Measurements from ENCODE around the gene LRRC72.
"Not testable (repeated sequence)": the region's sequence is repeated elsewhere in the genome, so short reads cannot be mapped to it uniquely, and the experiment has no call there.

The LRRC72 gene

DNA sequence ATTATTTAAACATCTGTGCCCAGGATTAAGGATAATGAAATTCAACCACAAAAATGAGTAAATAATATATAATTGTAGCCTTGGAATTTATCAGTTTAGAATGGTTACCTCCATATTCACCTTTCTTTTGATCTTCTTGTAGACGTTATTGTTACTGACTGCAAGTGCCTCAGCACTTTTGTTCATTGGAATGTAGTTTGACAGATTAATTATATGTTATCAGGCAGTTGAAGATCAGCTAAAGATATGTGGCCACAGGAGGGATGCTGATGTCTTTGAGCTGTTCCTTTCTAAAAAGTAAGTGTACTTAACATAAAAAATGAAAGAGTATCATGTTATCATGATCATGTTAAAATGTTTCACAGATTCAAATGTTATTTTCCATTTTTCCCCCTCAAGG, 5.6 kb downstream of the LRRC72 start:
- TF ChIP-seq EZH2phosphoT487 (IDR thresholded peaks at IDR 0.05; ENCODE audit: low read length) (no peak), EZH2 (optimal IDR thresholded peaks at IDR 0.05; ENCODE audit: low read depth, low read length) (no peak)
- TF ChIP-seq, protein P1, sequence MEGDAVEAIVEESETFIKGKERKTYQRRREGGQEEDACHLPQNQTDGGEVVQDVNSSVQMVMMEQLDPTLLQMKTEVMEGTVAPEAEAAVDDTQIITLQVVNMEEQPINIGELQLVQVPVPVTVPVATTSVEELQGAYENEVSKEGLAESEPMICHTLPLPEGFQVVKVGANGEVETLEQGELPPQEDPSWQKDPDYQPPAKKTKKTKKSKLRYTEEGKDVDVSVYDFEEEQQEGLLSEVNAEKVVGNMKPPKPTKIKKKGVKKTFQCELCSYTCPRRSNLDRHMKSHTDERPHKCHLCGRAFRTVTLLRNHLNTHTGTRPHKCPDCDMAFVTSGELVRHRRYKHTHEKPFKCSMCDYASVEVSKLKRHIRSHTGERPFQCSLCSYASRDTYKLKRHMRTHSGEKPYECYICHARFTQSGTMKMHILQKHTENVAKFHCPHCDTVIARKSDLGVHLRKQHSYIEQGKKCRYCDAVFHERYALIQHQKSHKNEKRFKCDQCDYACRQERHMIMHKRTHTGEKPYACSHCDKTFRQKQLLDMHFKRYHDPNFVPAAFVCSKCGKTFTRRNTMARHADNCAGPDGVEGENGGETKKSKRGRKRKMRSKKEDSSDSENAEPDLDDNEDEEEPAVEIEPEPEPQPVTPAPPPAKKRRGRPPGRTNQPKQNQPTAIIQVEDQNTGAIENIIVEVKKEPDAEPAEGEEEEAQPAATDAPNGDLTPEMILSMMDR (IDR thresholded peaks at IDR 0.05; ENCODE audit: low read length): no peak
- Histone ChIP-seq H2AFZ (ENCODE audit: low read length) (no peak overlapping the region), H4K20me1 (ENCODE audit: insufficient read depth, low read length) (no peaks in the 10 kb centered on the region), H3K27ac (ENCODE audit: low read length) (no peak overlapping the region), H3K79me2 (ENCODE audit: low read length) (no peaks in the 10 kb centered on the region), H3K9me3 (replicated peaks; ENCODE audit: insufficient read depth, low read length) (no peaks in the 10 kb centered on the region), H3K9ac (ENCODE audit: low read length) (no peak overlapping the region), H3K4me1 (ENCODE audit: low read length) (no peaks in the 10 kb centered on the region), H3K36me3 (replicated peaks; ENCODE audit: insufficient read depth, low read length) (no peaks in the 10 kb centered on the region), H3K4me2 (ENCODE audit: low read depth, low read length) (no peak overlapping the region), H3F3A (ENCODE audit: insufficient read depth, low read length) (no peaks in the 10 kb centered on the region), H3K9me2 (replicated peaks; ENCODE audit: insufficient read depth, low read length) (no peaks in the 10 kb centered on the region), H3K27me3 (replicated peaks; ENCODE audit: insufficient read depth, low read length) (no peaks in the 10 kb centered on the region), H3K4me3 (ENCODE audit: low read length) (no peak overlapping the region)
- DNase-seq: no peak

DNA sequence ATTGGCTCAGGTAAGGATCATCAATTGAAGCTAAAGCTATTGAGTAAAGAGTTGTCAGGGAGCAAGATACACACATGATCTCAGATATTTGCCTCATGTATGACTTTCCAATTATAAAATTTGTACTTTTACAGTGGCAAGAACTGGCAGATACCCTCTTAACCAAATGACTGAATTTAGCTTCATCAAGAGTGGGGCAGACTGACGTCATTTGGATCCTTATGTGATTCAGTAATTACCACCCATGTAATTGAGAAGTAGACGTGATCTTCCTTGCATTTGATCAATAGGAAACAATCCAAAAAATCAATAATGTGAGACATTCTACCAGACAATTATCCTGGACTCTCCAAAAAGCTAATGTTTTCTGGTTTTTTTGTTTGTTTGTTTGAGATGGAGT, 8.9 kb downstream of the LRRC72 start:
- Histone ChIP-seq H3K4me2 (ENCODE audit: low read depth, low read length) (no peak overlapping the region), H3K27ac (ENCODE audit: low read length) (no peak overlapping the region), H3F3A (ENCODE audit: insufficient read depth, low read length) (no peaks in the 10 kb centered on the region), H3K9me2 (replicated peaks; ENCODE audit: insufficient read depth, low read length) (no peaks in the 10 kb centered on the region), H3K9ac (ENCODE audit: low read length) (no peak overlapping the region), H3K4me3 (ENCODE audit: low read length) (no peak overlapping the region), H4K20me1 (ENCODE audit: insufficient read depth, low read length) (no peaks in the 10 kb centered on the region), H3K4me1 (ENCODE audit: low read length) (no peaks in the 10 kb centered on the region), H3K27me3 (replicated peaks; ENCODE audit: insufficient read depth, low read length) (no peaks in the 10 kb centered on the region), H3K36me3 (replicated peaks; ENCODE audit: insufficient read depth, low read length) (no peaks in the 10 kb centered on the region), H2AFZ (ENCODE audit: low read length) (no peak overlapping the region), H3K79me2 (ENCODE audit: low read length) (no peaks in the 10 kb centered on the region), H3K9me3 (replicated peaks; ENCODE audit: insufficient read depth, low read length) (no peaks in the 10 kb centered on the region)
- TF ChIP-seq, protein P1 (IDR thresholded peaks at IDR 0.05; ENCODE audit: low read length): no peak
- TF ChIP-seq EZH2 (optimal IDR thresholded peaks at IDR 0.05; ENCODE audit: low read depth, low read length): no peak
- no peak for TF ChIP-seq EZH2phosphoT487 (IDR thresholded peaks at IDR 0.05; ENCODE audit: low read length)
- DNase-seq: no peak

DNA sequence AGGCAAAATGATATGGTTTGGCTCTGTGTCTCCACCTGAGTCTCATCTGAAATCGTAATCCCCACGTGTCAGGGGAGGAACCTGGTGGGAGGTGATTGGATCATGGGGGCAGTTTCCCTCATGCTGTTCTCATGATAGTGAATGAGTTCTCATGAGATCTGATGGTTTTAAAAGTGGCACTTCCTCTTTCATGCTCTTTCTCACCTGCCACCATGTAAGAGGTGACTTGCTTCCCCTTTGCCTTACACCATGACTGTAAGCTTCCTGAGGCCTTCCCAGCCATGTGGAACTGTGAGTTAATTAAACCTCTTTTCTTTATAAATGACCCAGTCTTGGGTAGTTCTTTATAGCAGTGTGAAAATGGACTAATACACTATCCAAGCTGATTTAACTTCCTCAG, 13.9 kb downstream of the LRRC72 start:
- not testable (repeated sequence) for H3K9me2 ChIP-seq (replicated peaks; ENCODE audit: insufficient read depth, low read length); H3K9me3 ChIP-seq (replicated peaks; ENCODE audit: insufficient read depth, low read length); H3K4me3 ChIP-seq (ENCODE audit: low read length); H3F3A ChIP-seq (ENCODE audit: insufficient read depth, low read length); DNase-seq; H3K27ac ChIP-seq (ENCODE audit: low read length); H3K27me3 ChIP-seq (replicated peaks; ENCODE audit: insufficient read depth, low read length); H3K9ac ChIP-seq (ENCODE audit: low read length); H3K79me2 ChIP-seq (ENCODE audit: low read length); H2AFZ ChIP-seq (ENCODE audit: low read length); H3K36me3 ChIP-seq (replicated peaks; ENCODE audit: insufficient read depth, low read length); H3K4me1 ChIP-seq (ENCODE audit: low read length); H3K4me2 ChIP-seq (ENCODE audit: low read depth, low read length); H4K20me1 ChIP-seq (ENCODE audit: insufficient read depth, low read length)

DNA sequence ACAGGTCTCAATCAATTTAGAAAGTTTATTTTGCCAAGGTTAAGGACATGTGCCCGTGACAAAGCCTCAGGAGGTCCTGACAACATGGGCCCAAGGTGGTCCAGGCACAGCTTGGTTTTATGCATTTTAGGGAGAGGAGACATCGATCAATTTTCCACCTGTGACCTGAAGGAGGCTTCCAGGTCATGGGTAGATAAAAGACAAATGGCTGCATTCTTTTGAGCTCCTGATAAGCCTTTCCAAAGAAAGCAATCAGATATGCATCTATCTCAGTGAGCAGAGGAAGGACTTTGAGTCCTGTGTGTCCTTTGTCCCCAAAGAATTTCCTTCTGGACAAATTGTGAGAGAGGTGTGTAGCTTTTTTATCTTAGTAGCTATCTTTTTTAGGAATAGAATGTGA, 15.8 kb downstream of the LRRC72 start:
- Histone ChIP-seq H3K27ac (ENCODE audit: low read length) (no peak overlapping the region), H3K9me3 (replicated peaks; ENCODE audit: insufficient read depth, low read length) (no peaks in the 10 kb centered on the region), H3K4me1 (ENCODE audit: low read length) (no peaks in the 10 kb centered on the region), H3K4me3 (ENCODE audit: low read length) (no peak overlapping the region), H2AFZ (ENCODE audit: low read length) (no peak overlapping the region), H3K4me2 (ENCODE audit: low read depth, low read length) (no peak overlapping the region), H3K27me3 (replicated peaks; ENCODE audit: insufficient read depth, low read length) (no peaks in the 10 kb centered on the region), H3K36me3 (replicated peaks; ENCODE audit: insufficient read depth, low read length) (no peaks in the 10 kb centered on the region), H3K9me2 (replicated peaks; ENCODE audit: insufficient read depth, low read length) (no peaks in the 10 kb centered on the region), H3K79me2 (ENCODE audit: low read length) (no peaks in the 10 kb centered on the region), H3K9ac (ENCODE audit: low read length) (no peak overlapping the region), H4K20me1 (ENCODE audit: insufficient read depth, low read length) (no peaks in the 10 kb centered on the region), H3F3A (ENCODE audit: insufficient read depth, low read length) (no peaks in the 10 kb centered on the region)
- no peak for DNase-seq
- TF ChIP-seq, protein P1 (IDR thresholded peaks at IDR 0.05; ENCODE audit: low read length): no peak
- TF ChIP-seq EZH2phosphoT487 (IDR thresholded peaks at IDR 0.05; ENCODE audit: low read length) (no peak), EZH2 (optimal IDR thresholded peaks at IDR 0.05; ENCODE audit: low read depth, low read length) (no peak)

All from MM.1S (cell line).